HepG2 (cell line): Measurements from ENCODE around the gene ETF1. TPM values are rescaled to one million over a fixed set of nuclear protein-coding genes. Genes with fewer than 3 reads are reported as not detected.

Experiments used
- CCAR2 ChIP-seq: fragments of 200-400 bp; formaldehyde crosslinking; optimal IDR thresholded peaks from 2 replicates; pipeline ENCODE3; 2018; ENCODE audit warnings: low read depth, mild to moderate bottlenecking, low read length, moderate library complexity
- CCDC6 ChIP-seq: sonication (generic); formaldehyde crosslinking; IDR thresholded peaks from 2 replicates; pipeline ENCODE4 v1.8.1; 2022; ENCODE audit warnings: mild to moderate bottlenecking, missing genetic modification reagents, moderate library complexity
- ESRRA ChIP-seq: sonication (generic); formaldehyde crosslinking; IDR thresholded peaks from 2 replicates; pipeline ENCODE4 v1.5.1; 2020; ENCODE audit warnings: mild to moderate bottlenecking, low read depth, missing genetic modification reagents
- FOXC1 ChIP-seq: sonication (generic); formaldehyde crosslinking; IDR thresholded peaks from 2 replicates; pipeline ENCODE4 v1.8.0; 2022; ENCODE audit warnings: mild to moderate bottlenecking, missing genetic modification reagents, borderline replicate concordance
- FOXP1 ChIP-seq, 2 experiments: fragments of 450-650 bp in 1 of 2; IDR thresholded peaks; 2 replicates each; pipeline ENCODE4 v1.6.1; 2017 to 2018; ENCODE audit warnings: antibody characterized with exemption in 1 of 2
- GLI4 ChIP-seq: sonication (generic); formaldehyde crosslinking; IDR thresholded peaks from 2 replicates; pipeline ENCODE4 v1.5.1; 2020; ENCODE audit warnings: missing genetic modification reagents, mild to moderate bottlenecking, moderate library complexity, borderline replicate concordance
- HNRNPLL ChIP-seq: fragments of 200-400 bp; formaldehyde crosslinking; IDR thresholded peaks from 2 replicates; pipeline ENCODE4 v1.6.1; 2017; ENCODE audit warnings: mild to moderate bottlenecking, low read depth, low read length; ENCODE audit not compliant: poor library complexity, severe bottlenecking
- ISX ChIP-seq: sonication (generic); formaldehyde crosslinking; conservative IDR thresholded peaks from 2 replicates; pipeline ENCODE4 v1.5.0; 2020; ENCODE audit warnings: missing genetic modification reagents
- JUND ChIP-seq: sonication (generic); formaldehyde crosslinking; IDR thresholded peaks from 2 replicates; pipeline ENCODE4 v1.8.0; 2022; ENCODE audit warnings: mild to moderate bottlenecking, missing genetic modification reagents
- MIER3 ChIP-seq: IDR thresholded peaks from 2 replicates; pipeline ENCODE4 v1.6.1; 2016; ENCODE audit warnings: missing compliant biosample characterization, borderline replicate concordance
- NCOA2 ChIP-seq: sonication (generic); formaldehyde crosslinking; IDR thresholded peaks from 2 replicates; pipeline ENCODE4 v1.8.0; 2022; ENCODE audit warnings: inconsistent platforms
- NCOR1 ChIP-seq: fragments of 200-600 bp; sonication (generic); IDR thresholded peaks from 2 replicates; pipeline ENCODE4 v1.7.0; 2017; ENCODE audit warnings: antibody characterized with exemption, low read length, borderline replicate concordance
- RBFOX2 ChIP-seq: fragments of 200-400 bp; formaldehyde crosslinking; IDR thresholded peaks from 2 replicates; pipeline ENCODE4 v1.6.1; 2017; ENCODE audit warnings: low read depth, mild to moderate bottlenecking, low read length
- SIN3A ChIP-seq: IDR thresholded peaks from 2 replicates; pipeline ENCODE4 v1.6.1; 2011; ENCODE audit warnings: low read depth, mild to moderate bottlenecking, control low read depth, low read length, borderline replicate concordance
- SMARCE1 ChIP-seq: fragments of 450-650 bp; IDR thresholded peaks from 2 replicates; pipeline ENCODE4 v1.6.1; 2017; ENCODE audit warnings: borderline replicate concordance
- SRSF9 ChIP-seq: fragments of 200-400 bp; formaldehyde crosslinking; IDR thresholded peaks from 2 replicates; pipeline ENCODE4 v1.6.1; 2018; ENCODE audit warnings: borderline replicate concordance, mild to moderate bottlenecking, low read depth, low read length; ENCODE audit not compliant: insufficient read depth, poor library complexity, severe bottlenecking
- STAT5B ChIP-seq: sonication (generic); formaldehyde crosslinking; IDR thresholded peaks from 2 replicates; pipeline ENCODE4 v1.4.0; 2020; ENCODE audit warnings: missing genetic modification reagents
- ZMYM3 ChIP-seq: sonication (generic); formaldehyde crosslinking; IDR thresholded peaks from 2 replicates; pipeline ENCODE4 v1.5.1; 2020; ENCODE audit warnings: mild to moderate bottlenecking, missing genetic modification reagents
- ZNF121 ChIP-seq: sonication (generic); formaldehyde crosslinking; IDR thresholded peaks from 2 replicates; pipeline ENCODE4 v1.5.0; 2020; ENCODE audit warnings: mild to moderate bottlenecking, missing genetic modification reagents
- ZNF264 ChIP-seq: sonication (generic); formaldehyde crosslinking; IDR thresholded peaks from 2 replicates; pipeline ENCODE4 v1.4.0; 2020; ENCODE audit warnings: missing genetic modification reagents
- ZNF333 ChIP-seq: sonication (generic); formaldehyde crosslinking; IDR thresholded peaks from 2 replicates; pipeline ENCODE4 v1.4.0; 2020; ENCODE audit warnings: mild to moderate bottlenecking, missing genetic modification reagents, borderline replicate concordance
- ZNF556 ChIP-seq: sonication (generic); formaldehyde crosslinking; IDR thresholded peaks from 2 replicates; pipeline ENCODE4 v1.4.0; 2020; ENCODE audit warnings: mild to moderate bottlenecking, missing genetic modification reagents, borderline replicate concordance
- ZNF670 ChIP-seq: sonication (generic); formaldehyde crosslinking; IDR thresholded peaks from 2 replicates; pipeline ENCODE4 v1.8.0; 2022; ENCODE audit warnings: mild to moderate bottlenecking, missing genetic modification reagents, borderline replicate concordance
- ZNF766 ChIP-seq: sonication (generic); formaldehyde crosslinking; IDR thresholded peaks from 2 replicates; pipeline ENCODE4 v1.5.0; 2020; ENCODE audit warnings: missing genetic modification reagents, borderline replicate concordance
- ZNF891 ChIP-seq: sonication (generic); formaldehyde crosslinking; IDR thresholded peaks from 2 replicates; pipeline ENCODE4 v1.5.0; 2020; ENCODE audit warnings: mild to moderate bottlenecking, missing genetic modification reagents
- polyA plus RNA-seq, 8 experiments: library from polyadenylated mRNA; depleted of rRNA in 3 of 8; stranded (reverse) in 7 of 8; unstranded in 1 of 8; fragments of >200 nt; fragmentation: Illumina TruSeq in 4 of 8; extraction: Trizol in 4 of 8; gene quantifications; 2 replicates each; pipeline versions ENCODE4 v1.2.1 to v1.2.3, GENCODE V29; 2011 to 2016; ENCODE audit warnings: low read depth in 4 of 8, missing spikeins in 1 of 8, mixed read lengths in 1 of 8; ENCODE audit not compliant: insufficient read depth in 1 of 8
- total RNA-seq, 5 experiments: library from RNA; depleted of rRNA; stranded (reverse); fragments of >200 nt; fragmentation: Illumina TruSeq; extraction: Trizol; gene quantifications; 2 replicates each; pipeline ENCODE4 v1.2.3, GENCODE V29; 2016; ENCODE audit warnings: low read depth in 1 of 5
- TF ChIP-seq, protein P1 (sequence below): sonication (generic); formaldehyde crosslinking; IDR thresholded peaks from 2 replicates; pipeline ENCODE4 v1.8.1; 2023; ENCODE audit warnings: mild to moderate bottlenecking, missing genetic modification reagents
- TF ChIP-seq, protein P2 (sequence below): sonication (generic); formaldehyde crosslinking; IDR thresholded peaks from 2 replicates; pipeline ENCODE4 v1.8.0; 2022; ENCODE audit warnings: mild to moderate bottlenecking, missing genetic modification reagents, borderline replicate concordance
- TF ChIP-seq, protein P3 (sequence below): sonication (generic); formaldehyde crosslinking; IDR thresholded peaks from 2 replicates; pipeline ENCODE4 v1.4.0; 2020; ENCODE audit warnings: mild to moderate bottlenecking, missing genetic modification reagents

Gene ETF1
- total and polyA plus RNA-seq, 2 of the 13 experiments (the other 11 are each of a cell fraction or from before 2014, with no cell fraction given): 52.1 to 184 TPM

DNA sequence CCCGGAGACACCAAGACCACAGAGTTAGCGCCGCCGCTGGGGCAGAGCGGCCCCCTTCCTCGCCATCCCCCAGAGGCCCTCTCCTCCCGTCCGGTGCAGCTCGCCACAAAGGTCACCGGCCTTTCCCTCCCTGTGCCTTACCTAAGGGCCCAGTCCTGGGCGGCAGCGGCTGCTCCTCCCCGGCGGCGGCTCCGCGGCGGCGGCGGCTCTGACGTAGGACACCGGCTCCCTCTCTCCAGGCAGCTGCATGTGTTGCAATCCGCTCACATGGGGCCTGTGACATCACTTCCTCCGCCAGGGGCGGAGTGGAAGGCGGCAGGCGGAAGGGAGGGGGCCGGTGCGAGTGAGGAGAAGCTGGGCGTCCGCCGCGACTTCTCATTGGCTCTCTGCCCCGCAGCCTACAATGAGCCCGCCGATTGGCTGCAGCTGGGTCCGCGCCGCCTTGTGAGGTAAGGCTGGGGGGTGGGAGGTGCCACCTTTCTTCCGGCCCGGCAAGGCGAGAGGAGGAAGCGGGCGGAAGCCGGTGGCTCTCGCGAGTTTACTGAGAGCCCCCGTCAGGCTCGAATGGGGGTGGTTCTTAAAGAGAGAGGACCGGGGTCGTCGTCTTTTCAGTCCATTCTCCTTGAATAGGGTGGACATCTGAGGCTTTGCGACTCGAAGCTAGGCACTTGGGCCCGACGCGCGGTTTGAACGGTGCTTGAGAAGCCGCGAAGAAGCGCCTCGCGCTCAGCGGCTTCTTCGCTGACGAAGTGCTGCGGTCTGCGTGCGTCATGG is at the start of gene ETF1 (continued):
- TF ChIP-seq JUND (0 out of 2 replicates have a peak, but pooled peaks have one; percentile 31), ZNF121 (CRISPR knock-in tag) (no peak), STAT5B (CRISPR knock-in tag) (no peak), RBFOX2 (peak; percentile 98), MIER3 (CRISPR knock-in tag) (peak; percentile 78; the same call in 1 of the 2 replicates), NCOA2 (peak; percentile 37; the same call in 1 of the 2 replicates), ISX (0 out of 2 replicates have a peak, but pooled peaks have one; percentile 39), ESRRA (CRISPR knock-in tag) (peak; percentile 60), ZNF766 (CRISPR knock-in tag) (0 out of 2 replicates have a peak, but pooled peaks have one; percentile 34), ZNF264 (CRISPR knock-in tag) (peak; percentile 46; the same call in 1 of the 2 replicates), HNRNPLL (peak; percentile 76), SIN3A (peak; percentile 64; the same call in 1 of the 2 replicates), FOXP1 (IDR thresholded peaks at IDR 0.05) (no peak), FOXP1 (CRISPR knock-in tag; IDR thresholded peaks at IDR 0.05) (no peak), ZNF670 (CRISPR knock-in tag) (peak; percentile 27; the same call in 1 of the 2 replicates), SMARCE1 (no peak), GLI4 (CRISPR knock-in tag) (no peak), CCAR2 (no peak), ZNF891 (no peak; the same call in 1 of the 2 replicates), FOXC1 (CRISPR knock-in tag) (peak; percentile 46; the same call in 1 of the 2 replicates), SRSF9 (no peak), ZNF556 (peak; percentile 88), ZMYM3 (CRISPR knock-in tag) (0 out of 2 replicates have a peak, but pooled peaks have one; percentile 19), NCOR1 (no peak; the same call in 1 of the 2 replicates), ZNF333 (no peak), CCDC6 (CRISPR knock-in tag) (peak; percentile 89)
- TF ChIP-seq, protein P1, sequence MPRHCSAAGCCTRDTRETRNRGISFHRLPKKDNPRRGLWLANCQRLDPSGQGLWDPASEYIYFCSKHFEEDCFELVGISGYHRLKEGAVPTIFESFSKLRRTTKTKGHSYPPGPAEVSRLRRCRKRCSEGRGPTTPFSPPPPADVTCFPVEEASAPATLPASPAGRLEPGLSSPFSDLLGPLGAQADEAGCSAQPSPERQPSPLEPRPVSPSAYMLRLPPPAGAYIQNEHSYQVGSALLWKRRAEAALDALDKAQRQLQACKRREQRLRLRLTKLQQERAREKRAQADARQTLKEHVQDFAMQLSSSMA: peak; percentile 85; the same call in 1 of the 2 replicates
- TF ChIP-seq, protein P2, sequence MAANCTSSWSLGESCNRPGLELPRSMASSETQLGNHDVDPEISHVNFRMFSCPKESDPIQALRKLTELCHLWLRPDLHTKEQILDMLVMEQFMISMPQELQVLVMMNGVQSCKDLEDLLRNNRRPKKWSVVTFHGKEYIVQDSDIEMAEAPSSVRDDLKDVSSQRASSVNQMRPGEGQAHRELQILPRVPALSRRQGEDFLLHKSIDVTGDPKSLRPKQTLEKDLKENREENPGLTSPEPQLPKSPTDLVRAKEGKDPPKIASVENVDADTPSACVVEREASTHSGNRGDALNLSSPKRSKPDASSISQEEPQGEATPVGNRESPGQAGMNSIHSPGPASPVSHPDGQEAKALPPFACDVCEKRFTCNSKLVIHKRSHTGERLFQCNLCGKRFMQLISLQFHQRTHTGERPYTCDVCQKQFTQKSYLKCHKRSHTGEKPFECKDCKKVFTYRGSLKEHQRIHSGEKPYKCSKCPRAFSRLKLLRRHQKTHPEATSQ: peak; percentile 81
- TF ChIP-seq, protein P3, sequence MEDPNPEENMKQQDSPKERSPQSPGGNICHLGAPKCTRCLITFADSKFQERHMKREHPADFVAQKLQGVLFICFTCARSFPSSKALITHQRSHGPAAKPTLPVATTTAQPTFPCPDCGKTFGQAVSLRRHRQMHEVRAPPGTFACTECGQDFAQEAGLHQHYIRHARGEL (CRISPR knock-in tag): no peak
